Panc1 (cell line): ENCODE measurements around the gene KIF21B. TPM values are rescaled to one million over a fixed set of nuclear protein-coding genes. Genes with fewer than 3 reads are reported as not detected.
"Not testable (repeated sequence)": the region's sequence is repeated elsewhere in the genome, so short reads cannot be mapped to it uniquely, and the experiment has no call there.

Experiments
- ATAC-seq: fragments of 200-7000 bp; cut with Tn5 transposase; 2 replicates; pipeline ENCODE4 v1.9.1; 2020; ENCODE audit warnings: mild to moderate bottlenecking, moderate library complexity
- BruUV-seq: library from RNA; stranded (reverse); fragments of 400-500 nt; replicated peaks from 2 replicates; lab custom pipeline; 2021; lab: Mats Ljungman, UMichigan
- CTCF ChIA-PET: fragments of 300-600 bp; sonication (Branson Sonifier 250); formaldehyde crosslinking; loops from one replicate; lab custom pipeline; 2022; ENCODE audit warnings: antibody characterized with exemption; lab: Charles Lee
- POLR2A ChIA-PET: fragments of 300-600 bp; sonication (Branson Sonifier 250); formaldehyde crosslinking; loops from one replicate; lab custom pipeline; 2022; ENCODE audit warnings: antibody characterized with exemption; lab: Charles Lee
- DNase-seq: peaks from one replicate; pipeline ENCODE4 v3.0.0-alpha.2; 2010; ENCODE audit warnings: low read depth, low spot score
- H3K27ac ChIP-seq: 2 replicates; pipeline ENCODE4 v1.5.1; 2011; ENCODE audit warnings: mild to moderate bottlenecking, low read length, inconsistent platforms
- H3K27me3 ChIP-seq: fragments of 200-500 bp; sonication (Bioruptor generic); 2 replicates; pipeline ENCODE4 v1.6.0; 2014; ENCODE audit warnings: low read length, inconsistent platforms; ENCODE audit not compliant: control insufficient read depth, insufficient read depth
- H3K36me3 ChIP-seq: fragments of 200-500 bp; sonication (Bioruptor generic); 2 replicates; pipeline ENCODE4 v1.5.1; 2014; ENCODE audit warnings: inconsistent platforms, mild to moderate bottlenecking, low read length, moderate library complexity; ENCODE audit not compliant: control insufficient read depth, insufficient read depth
- H3K4me1 ChIP-seq: 2 replicates; pipeline ENCODE4 v1.5.1; 2011; ENCODE audit warnings: inconsistent platforms, mild to moderate bottlenecking, low read length, moderate library complexity; ENCODE audit not compliant: control insufficient read depth, insufficient read depth
- H3K4me3 ChIP-seq, 2 experiments: 2 replicates each; pipeline ENCODE4 v1.5.1; 2011 to 2012; ENCODE audit warnings: low read depth in 2 of 2, low read length in 2 of 2, mild to moderate bottlenecking in 2 of 2, inconsistent platforms in 1 of 2, moderate library complexity in 1 of 2
- H3K9me3 ChIP-seq: fragments of 200-500 bp; sonication (Bioruptor generic); 2 replicates; pipeline ENCODE4 v1.5.1; 2014; ENCODE audit warnings: low read depth, mild to moderate bottlenecking, inconsistent platforms, low read length, moderate library complexity; ENCODE audit not compliant: control insufficient read depth, insufficient read depth
- CTCF ChIP-seq: fragments of 450-650 bp; IDR thresholded peaks from 2 replicates; pipeline ENCODE4 v1.5.1; 2017; ENCODE audit warnings: mild to moderate bottlenecking
- POLR2AphosphoS5 ChIP-seq: IDR thresholded peaks from 2 replicates; pipeline ENCODE4 v1.6.1; 2012; ENCODE audit warnings: mild to moderate bottlenecking, low read depth, low read length, moderate library complexity
- SIN3A ChIP-seq: IDR thresholded peaks from 2 replicates; pipeline ENCODE4 v1.6.1; 2012; ENCODE audit warnings: low read depth, mild to moderate bottlenecking, low read length, moderate library complexity, borderline replicate concordance; ENCODE audit not compliant: insufficient read depth
- TCF7L2 ChIP-seq: IDR thresholded peaks from 2 replicates; pipeline ENCODE4 v1.6.1; 2011; ENCODE audit warnings: mild to moderate bottlenecking, low read depth, low read length, inconsistent platforms
- in situ Hi-C: cut with HindIII; loops from 2 replicates; pipeline ENCODE4 v1.10.0; 2016; ENCODE audit warnings: low sequenced_read_pairs, low pct_unique_long_range_greater_than_20kb
- intact Hi-C: fragments of 100-400 bp; cut with micrococcal nuclease; formaldehyde crosslinking; loops from one replicate; pipeline ENCODE4 v1.10.0; 2022; ENCODE audit not compliant: unreplicated experiment
- total RNA-seq: library from RNA; stranded (reverse); gene quantifications from one replicate; pipeline ENCODE4 v1.2.1, GENCODE V29; 2021; ENCODE audit not compliant: unreplicated experiment
- TF ChIP-seq, protein P1 (sequence below), 2 experiments: IDR thresholded peaks; 2 replicates each; pipeline ENCODE4 v1.6.1; 2011 to 2012; ENCODE audit warnings: low read depth in 2 of 2, control low read depth in 1 of 2, low read length in 1 of 2, mild to moderate bottlenecking in 1 of 2, moderate library complexity in 1 of 2; ENCODE audit not compliant: insufficient read depth in 1 of 2

Gene KIF21B
- total RNA-seq, 1 experiment from 2014 or later, result 0.46 TPM

GRCh38 chr1:200931776-200932175 lies 91.7 kb downstream of the KIF21B start:
- Histone ChIP-seq H3K27ac (no peak overlapping the region), H3K4me1 (no peaks in the 10 kb centered on the region), H3K4me3 (no peak overlapping the region), H3K36me3 (no peaks in the 10 kb centered on the region), H3K9me3 (no peaks in the 10 kb centered on the region), H3K27me3 (no peaks in the 10 kb centered on the region)
- intact Hi-C loops, result no loop called here
- DNase-seq (no peak), ATAC-seq (no peak)
- ChIA-PET POLR2A (no interaction called here), CTCF (no interaction called here)
- no TSS peak for BruUV-seq
- TF ChIP-seq SIN3A (no peak), TCF7L2 (no peak), CTCF (no peak), POLR2AphosphoS5 (no peak)
- TF ChIP-seq, protein P1, sequence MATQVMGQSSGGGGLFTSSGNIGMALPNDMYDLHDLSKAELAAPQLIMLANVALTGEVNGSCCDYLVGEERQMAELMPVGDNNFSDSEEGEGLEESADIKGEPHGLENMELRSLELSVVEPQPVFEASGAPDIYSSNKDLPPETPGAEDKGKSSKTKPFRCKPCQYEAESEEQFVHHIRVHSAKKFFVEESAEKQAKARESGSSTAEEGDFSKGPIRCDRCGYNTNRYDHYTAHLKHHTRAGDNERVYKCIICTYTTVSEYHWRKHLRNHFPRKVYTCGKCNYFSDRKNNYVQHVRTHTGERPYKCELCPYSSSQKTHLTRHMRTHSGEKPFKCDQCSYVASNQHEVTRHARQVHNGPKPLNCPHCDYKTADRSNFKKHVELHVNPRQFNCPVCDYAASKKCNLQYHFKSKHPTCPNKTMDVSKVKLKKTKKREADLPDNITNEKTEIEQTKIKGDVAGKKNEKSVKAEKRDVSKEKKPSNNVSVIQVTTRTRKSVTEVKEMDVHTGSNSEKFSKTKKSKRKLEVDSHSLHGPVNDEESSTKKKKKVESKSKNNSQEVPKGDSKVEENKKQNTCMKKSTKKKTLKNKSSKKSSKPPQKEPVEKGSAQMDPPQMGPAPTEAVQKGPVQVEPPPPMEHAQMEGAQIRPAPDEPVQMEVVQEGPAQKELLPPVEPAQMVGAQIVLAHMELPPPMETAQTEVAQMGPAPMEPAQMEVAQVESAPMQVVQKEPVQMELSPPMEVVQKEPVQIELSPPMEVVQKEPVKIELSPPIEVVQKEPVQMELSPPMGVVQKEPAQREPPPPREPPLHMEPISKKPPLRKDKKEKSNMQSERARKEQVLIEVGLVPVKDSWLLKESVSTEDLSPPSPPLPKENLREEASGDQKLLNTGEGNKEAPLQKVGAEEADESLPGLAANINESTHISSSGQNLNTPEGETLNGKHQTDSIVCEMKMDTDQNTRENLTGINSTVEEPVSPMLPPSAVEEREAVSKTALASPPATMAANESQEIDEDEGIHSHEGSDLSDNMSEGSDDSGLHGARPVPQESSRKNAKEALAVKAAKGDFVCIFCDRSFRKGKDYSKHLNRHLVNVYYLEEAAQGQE (IDR thresholded peaks at IDR 0.05; ENCODE audit: insufficient read depth in 1 of 2, low read depth in 2 of 2, low read length in 1 of 2), result no peak
- in situ Hi-C loops, result no loop called here

GRCh38 chr1:200930285-200930684 lies 93.2 kb downstream of the KIF21B start:
- ATAC-seq, CTCF ChIA-PET: not testable (repeated sequence)

DNA sequence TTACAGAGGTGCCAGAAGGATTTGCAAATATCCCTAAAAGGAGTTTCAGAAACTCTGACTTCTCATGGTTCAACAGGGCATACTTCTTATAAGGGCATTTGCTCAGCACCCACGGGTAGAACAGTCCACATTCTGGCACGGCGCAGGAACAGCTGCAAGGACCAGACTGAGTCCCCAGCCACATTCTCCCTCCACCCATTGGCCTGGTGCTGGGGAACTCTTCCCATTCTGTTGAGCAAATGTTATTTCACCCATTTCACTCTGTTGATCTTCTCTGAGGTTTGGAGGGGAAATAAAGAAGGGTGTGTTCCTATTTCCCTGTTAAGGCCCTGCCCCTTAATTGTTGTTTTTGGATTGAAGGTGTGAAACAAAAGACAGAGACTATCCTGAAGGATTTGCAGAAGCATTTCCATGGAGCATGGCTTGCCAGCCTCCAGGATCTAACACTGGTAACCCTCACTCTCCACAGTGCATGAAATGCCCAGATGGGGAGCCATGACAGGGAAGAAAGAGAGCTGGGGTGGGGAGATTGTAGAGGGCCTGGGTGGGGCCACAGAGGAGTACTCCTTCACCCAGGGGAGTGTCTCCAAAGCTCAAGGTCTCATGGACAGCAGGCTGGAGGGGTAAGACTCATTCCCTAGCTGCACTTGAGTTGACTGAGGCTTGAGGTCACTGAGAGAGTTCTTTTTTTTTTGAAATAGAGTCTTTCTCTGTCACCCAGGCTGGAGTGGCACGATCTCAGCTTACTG lies 93.8 kb downstream of the KIF21B start:
- Histone ChIP-seq H3K27ac (no peak overlapping the region), H3K4me1 (no peaks in the 10 kb centered on the region), H3K27me3 (no peaks in the 10 kb centered on the region), H3K4me3 (no peak overlapping the region), H3K9me3 (no peaks in the 10 kb centered on the region), H3K36me3 (no peaks in the 10 kb centered on the region)
- TF ChIP-seq POLR2AphosphoS5 (no peak), SIN3A (no peak), TCF7L2 (no peak), CTCF (no peak)
- CTCF ChIA-PET, result no interaction called here
- ATAC-seq (no peak), DNase-seq (no peak)
- intact Hi-C loops, result no loop called here
- POLR2A ChIA-PET, result no interaction called here
- BruUV-seq, result no TSS peak
- in situ Hi-C loops, result no loop called here

More at GRCh38 chr1:200930285-200930684, 93.2 kb downstream of the KIF21B start:
- intact Hi-C loops, BruUV-seq, H3K36me3 ChIP-seq, H3K4me3 ChIP-seq, H3K9me3 ChIP-seq, H3K27ac ChIP-seq, in situ Hi-C loops, POLR2A ChIA-PET, H3K27me3 ChIP-seq, DNase-seq, H3K4me1 ChIP-seq: not testable (repeated sequence)
